Sigmoid colon (tissue), 3 donors: ENCODE results near the gene GALNT13.

Experiments used
- POLR2A ChIP-seq, 2 donors: fragments of 450-650 bp; IDR thresholded peaks; one replicate each; pipeline ENCODE4 v1.6.1; 2016; ENCODE audit warnings: antibody characterized with exemption in 2 of 2, mild to moderate bottlenecking in 2 of 2, moderate library complexity in 2 of 2
- TF ChIP-seq, protein P1 (sequence below), 4 experiments: fragments of 450-650 bp in 3 of 4; fragments of 200-600 bp in 1 of 4; IDR thresholded peaks; one replicate each; pipeline ENCODE4 v1.5.1; 2016 to 2019; ENCODE audit warnings: antibody characterized with exemption in 4 of 4, mild to moderate bottlenecking in 3 of 4, moderate library complexity in 2 of 4

GRCh38 chr2:154097833-154098398 lies 226.2 kb downstream of the GALNT13 start:
- TF ChIP-seq POLR2A (IDR thresholded peaks at IDR 0.05) = no peak
- TF ChIP-seq, protein P1, sequence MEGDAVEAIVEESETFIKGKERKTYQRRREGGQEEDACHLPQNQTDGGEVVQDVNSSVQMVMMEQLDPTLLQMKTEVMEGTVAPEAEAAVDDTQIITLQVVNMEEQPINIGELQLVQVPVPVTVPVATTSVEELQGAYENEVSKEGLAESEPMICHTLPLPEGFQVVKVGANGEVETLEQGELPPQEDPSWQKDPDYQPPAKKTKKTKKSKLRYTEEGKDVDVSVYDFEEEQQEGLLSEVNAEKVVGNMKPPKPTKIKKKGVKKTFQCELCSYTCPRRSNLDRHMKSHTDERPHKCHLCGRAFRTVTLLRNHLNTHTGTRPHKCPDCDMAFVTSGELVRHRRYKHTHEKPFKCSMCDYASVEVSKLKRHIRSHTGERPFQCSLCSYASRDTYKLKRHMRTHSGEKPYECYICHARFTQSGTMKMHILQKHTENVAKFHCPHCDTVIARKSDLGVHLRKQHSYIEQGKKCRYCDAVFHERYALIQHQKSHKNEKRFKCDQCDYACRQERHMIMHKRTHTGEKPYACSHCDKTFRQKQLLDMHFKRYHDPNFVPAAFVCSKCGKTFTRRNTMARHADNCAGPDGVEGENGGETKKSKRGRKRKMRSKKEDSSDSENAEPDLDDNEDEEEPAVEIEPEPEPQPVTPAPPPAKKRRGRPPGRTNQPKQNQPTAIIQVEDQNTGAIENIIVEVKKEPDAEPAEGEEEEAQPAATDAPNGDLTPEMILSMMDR (IDR thresholded peaks at IDR 0.05) = no peak
